Activated CD8-positive, alpha-beta memory T cell treated with anti-CD3 and anti-CD28 coated beads for 48 hours (primary cell): ENCODE data around the gene RBM6.
A peak's percentile ranks its signal among the peaks of the same experiment; 100 is the strongest.
"Not testable (repeated sequence)": the region's sequence is repeated elsewhere in the genome, so short reads cannot be mapped to it uniquely, and the experiment has no call there.

Experiments
- DNase-seq, 3 experiments: peaks; one replicate each; pipeline ENCODE4 v3.0.0-alpha.2; 2020; ENCODE audit warnings: low read depth in 2 of 3, low spot score in 2 of 3

The RBM6 gene

GRCh38 chr3:49939858-49940666, at the start of gene RBM6:
RBM6 (plus strand) TSS chr3:49940150; CDS start chr3:49962642, 22,492 bp downstream.
- DNase-seq, result peak; percentile 77 to 93 (median 83)

- DNase-seq, result no peak
These were observed 44.2 kb upstream of the RBM6 start for GRCh38 chr3:49895791-49896190.

- DNase-seq, result no peak
These were observed 43.6 kb upstream of the RBM6 start for GRCh38 chr3:49896345-49896744.

GRCh38 chr3:49898991-49899390, 41.0 kb upstream of the RBM6 start:
- no peak for DNase-seq

- DNase-seq, result no peak
These were observed 40.1 kb upstream of the RBM6 start for GRCh38 chr3:49899815-49900214.

- no peak for DNase-seq
These were observed 39.3 kb upstream of the RBM6 start for GRCh38 chr3:49900491-49901153.

GRCh38 chr3:49901366-49902339, 38.3 kb upstream of the RBM6 start:
- no peak for DNase-seq

GRCh38 chr3:49902511-49903345, 37.2 kb upstream of the RBM6 start:
- no peak for DNase-seq

- DNase-seq, result peak; percentile 65 to 69 (median 67)
These were observed 36.2 kb upstream of the RBM6 start, which contains the start of gene MST1R for GRCh38 chr3:49903451-49904424. MST1R (minus strand) TSS chr3:49903873; CDS start chr3:49903609, 264 bp downstream.

- not testable (repeated sequence) for DNase-seq
These were observed 35.5 kb upstream of the RBM6 start for GRCh38 chr3:49904448-49904847.

GRCh38 chr3:49906073-49906743, 33.7 kb upstream of the RBM6 start:
- peak in 2 of 3 experiments; percentile 33 for DNase-seq

GRCh38 chr3:49908373-49909199, 31.4 kb upstream of the RBM6 start:
- no peak for DNase-seq

GRCh38 chr3:49910409-49911123, 29.4 kb upstream of the RBM6 start:
- DNase-seq, result no peak

GRCh38 chr3:49911124-49911420, 28.9 kb upstream of the RBM6 start:
- no peak for DNase-seq

- DNase-seq, result no peak
These were observed 28.3 kb upstream of the RBM6 start for GRCh38 chr3:49911611-49912010.

- no peak for DNase-seq
These were observed 27.1 kb upstream of the RBM6 start for GRCh38 chr3:49912881-49913281.

GRCh38 chr3:49914906-49915305, 25.0 kb upstream of the RBM6 start:
- no peak for DNase-seq
